ENCODE measurements around the gene CCNQ.

CCNQ gene

GRCh38 chrX:153631907-153632594 lies 33.1 kb upstream of the CCNQ start:
- no peaks in the 10 kb centered on the region for H4K20me1 ChIP-seq (ENCODE audit: insufficient read depth, low read length, poor library complexity, severe bottlenecking)
- H3K4me1 ChIP-seq (ENCODE audit: insufficient read depth, low read length, poor library complexity, severe bottlenecking): no peaks in the 10 kb centered on the region
- no peak overlapping the region for H3K4me2 ChIP-seq (ENCODE audit: low read depth, low read length, poor library complexity, severe bottlenecking)
- H3K9ac ChIP-seq (ENCODE audit: low read depth, low read length, poor library complexity, severe bottlenecking): no peak overlapping the region
- no peaks in the 10 kb centered on the region for H3F3A ChIP-seq (ENCODE audit: low read depth)
- no peak overlapping the region for H2AFZ ChIP-seq (ENCODE audit: low read length)
- H3K9me3 ChIP-seq (ENCODE audit: insufficient read depth, low read depth, low read length): no peaks in the 10 kb centered on the region
- no peaks in the 10 kb centered on the region for H3K79me2 ChIP-seq (ENCODE audit: insufficient read depth, low read length)
- H3K36me3 ChIP-seq (ENCODE audit: insufficient read depth, low read length): no peaks in the 10 kb centered on the region
- no peaks in the 10 kb centered on the region for H3K9me2 ChIP-seq (replicated peaks; ENCODE audit: low read depth, low read length)
- no peaks in the 10 kb centered on the region for H3K27me3 ChIP-seq (ENCODE audit: insufficient read depth, low read length, poor library complexity, severe bottlenecking)
- H3K4me3 ChIP-seq (ENCODE audit: low read length, poor library complexity, severe bottlenecking): no peak overlapping the region
- TF ChIP-seq EZH2phosphoT487 (IDR thresholded peaks at IDR 0.05; ENCODE audit: borderline replicate concordance) (no peak), CTCF (conservative IDR thresholded peaks at IDR 0.05; ENCODE audit: low read length) (no peak)

GRCh38 chrX:153631346-153631745 lies 32.4 kb upstream of the CCNQ start:
- no peaks in the 10 kb centered on the region for H3K36me3 ChIP-seq (ENCODE audit: insufficient read depth, low read length)

GRCh38 chrX:153628665-153629064 lies 29.7 kb upstream of the CCNQ start:
- H3K9me2 ChIP-seq (replicated peaks; ENCODE audit: low read depth, low read length): no peaks in the 10 kb centered on the region
- H3K4me3 ChIP-seq (ENCODE audit: low read length, poor library complexity, severe bottlenecking): no peak overlapping the region
- no peaks in the 10 kb centered on the region for H3K79me2 ChIP-seq (ENCODE audit: insufficient read depth, low read length)
- no peaks in the 10 kb centered on the region for H4K20me1 ChIP-seq (ENCODE audit: insufficient read depth, low read length, poor library complexity, severe bottlenecking)
- no peaks in the 10 kb centered on the region for H3K4me1 ChIP-seq (ENCODE audit: insufficient read depth, low read length, poor library complexity, severe bottlenecking)
- no peak overlapping the region for H2AFZ ChIP-seq (ENCODE audit: low read length)
- no peaks in the 10 kb centered on the region for H3K27me3 ChIP-seq (ENCODE audit: insufficient read depth, low read length, poor library complexity, severe bottlenecking)
- H3F3A ChIP-seq (ENCODE audit: low read depth): no peaks in the 10 kb centered on the region
- H3K9ac ChIP-seq (ENCODE audit: low read depth, low read length, poor library complexity, severe bottlenecking): no peak overlapping the region
- TF ChIP-seq EZH2phosphoT487 (IDR thresholded peaks at IDR 0.05; ENCODE audit: borderline replicate concordance) (no peak), CTCF (conservative IDR thresholded peaks at IDR 0.05; ENCODE audit: low read length) (no peak)
- H3K9me3 ChIP-seq (ENCODE audit: insufficient read depth, low read depth, low read length): no peaks in the 10 kb centered on the region
- no peaks in the 10 kb centered on the region for H3K36me3 ChIP-seq (ENCODE audit: insufficient read depth, low read length)
- H3K4me2 ChIP-seq (ENCODE audit: low read depth, low read length, poor library complexity, severe bottlenecking): no peak overlapping the region

More at GRCh38 chrX:153631346-153631745, 32.4 kb upstream of the CCNQ start:
- Histone ChIP-seq H2AFZ (ENCODE audit: low read length) (no peak overlapping the region), H3K9me3 (ENCODE audit: insufficient read depth, low read depth, low read length) (no peaks in the 10 kb centered on the region), H3K9me2 (replicated peaks; ENCODE audit: low read depth, low read length) (no peaks in the 10 kb centered on the region), H3K9ac (ENCODE audit: low read depth, low read length, poor library complexity, severe bottlenecking) (no peak overlapping the region), H3K4me3 (ENCODE audit: low read length, poor library complexity, severe bottlenecking) (no peak overlapping the region), H3K27me3 (ENCODE audit: insufficient read depth, low read length, poor library complexity, severe bottlenecking) (no peaks in the 10 kb centered on the region), H3K79me2 (ENCODE audit: insufficient read depth, low read length) (no peaks in the 10 kb centered on the region), H3K4me1 (ENCODE audit: insufficient read depth, low read length, poor library complexity, severe bottlenecking) (no peaks in the 10 kb centered on the region), H3K4me2 (ENCODE audit: low read depth, low read length, poor library complexity, severe bottlenecking) (no peak overlapping the region), H4K20me1 (ENCODE audit: insufficient read depth, low read length, poor library complexity, severe bottlenecking) (no peaks in the 10 kb centered on the region), H3F3A (ENCODE audit: low read depth) (no peaks in the 10 kb centered on the region)
- no peak for TF ChIP-seq CTCF (conservative IDR thresholded peaks at IDR 0.05; ENCODE audit: low read length)
- no peak for TF ChIP-seq EZH2phosphoT487 (IDR thresholded peaks at IDR 0.05; ENCODE audit: borderline replicate concordance)
